ENCODE measurements around the gene CHMP4A. TPM values are rescaled to one million over a fixed set of nuclear protein-coding genes. Genes with fewer than 3 reads are reported as not detected.

Gene CHMP4A
- total RNA-seq, 1 experiment from 2014 or later: 32.7 TPM

DNA sequence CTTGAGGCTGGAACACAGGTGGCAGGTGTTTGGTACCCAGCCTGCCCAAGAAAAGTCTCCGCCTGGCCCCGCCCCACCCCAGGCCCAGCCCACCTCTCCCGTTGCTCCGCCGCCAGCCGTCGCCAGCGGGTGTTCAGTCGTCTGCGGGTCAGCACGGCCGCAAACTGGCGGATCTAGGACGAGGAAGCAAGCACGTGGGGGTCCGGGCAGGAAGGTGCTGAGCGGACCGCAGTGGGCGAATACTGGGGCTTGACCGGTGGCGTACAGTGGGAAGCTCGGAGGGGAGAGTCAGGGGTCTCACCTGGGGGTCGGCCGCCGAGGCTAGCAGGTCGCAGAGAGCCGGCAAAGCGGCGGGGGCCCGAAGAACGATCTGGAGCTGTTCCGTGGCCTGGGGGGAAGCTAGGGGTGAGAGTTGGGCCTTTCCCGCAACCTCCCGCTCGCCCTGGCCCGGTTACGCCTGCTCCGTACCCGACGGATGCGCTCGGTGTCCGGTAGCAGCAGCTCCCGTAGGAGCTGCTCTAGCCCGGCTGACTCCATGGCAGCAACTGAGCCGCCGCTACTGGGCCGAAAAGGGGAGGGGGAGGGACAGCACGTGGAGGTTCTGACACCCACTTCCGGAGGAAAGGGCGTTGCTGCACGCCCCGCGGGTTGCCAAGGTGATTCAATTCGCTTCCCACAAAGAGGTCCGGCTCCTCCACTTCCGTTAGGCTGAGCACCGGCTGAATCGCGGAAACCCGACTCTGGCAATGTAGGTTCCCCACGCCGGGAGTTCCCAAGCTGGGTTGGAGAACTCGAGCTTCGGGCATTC, 24.8 kb downstream of the CHMP4A start, which contains the start of gene IPO4 (continued):
- TF ChIP-seq, protein P1, sequence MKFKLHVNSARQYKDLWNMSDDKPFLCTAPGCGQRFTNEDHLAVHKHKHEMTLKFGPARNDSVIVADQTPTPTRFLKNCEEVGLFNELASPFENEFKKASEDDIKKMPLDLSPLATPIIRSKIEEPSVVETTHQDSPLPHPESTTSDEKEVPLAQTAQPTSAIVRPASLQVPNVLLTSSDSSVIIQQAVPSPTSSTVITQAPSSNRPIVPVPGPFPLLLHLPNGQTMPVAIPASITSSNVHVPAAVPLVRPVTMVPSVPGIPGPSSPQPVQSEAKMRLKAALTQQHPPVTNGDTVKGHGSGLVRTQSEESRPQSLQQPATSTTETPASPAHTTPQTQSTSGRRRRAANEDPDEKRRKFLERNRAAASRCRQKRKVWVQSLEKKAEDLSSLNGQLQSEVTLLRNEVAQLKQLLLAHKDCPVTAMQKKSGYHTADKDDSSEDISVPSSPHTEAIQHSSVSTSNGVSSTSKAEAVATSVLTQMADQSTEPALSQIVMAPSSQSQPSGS (CRISPR knock-in tag; IDR thresholded peaks at IDR 0.05; ENCODE audit: borderline replicate concordance, low read depth): no peak
- TF ChIP-seq ATF1 (CRISPR knock-in tag; IDR thresholded peaks at IDR 0.05) (0 out of 2 replicates have a peak, but pooled peaks have one; percentile 39), CBFB (CRISPR knock-in tag; IDR thresholded peaks at IDR 0.05; ENCODE audit: low read depth) (peak; percentile 82; the same call in 1 of the 2 replicates), ETV6 (CRISPR knock-in tag; IDR thresholded peaks at IDR 0.05) (peak; percentile 47; the same call in 1 of the 2 replicates), JAZF1 (CRISPR knock-in tag; IDR thresholded peaks at IDR 0.05) (no peak), NFATC4 (CRISPR knock-in tag; IDR thresholded peaks at IDR 0.05) (no peak), NR3C1 (CRISPR knock-in tag; conservative IDR thresholded peaks at IDR 0.05; ENCODE audit: low read depth) (peak; percentile 87; the same call in 1 of the 2 replicates), SP1 (CRISPR knock-in tag; conservative IDR thresholded peaks at IDR 0.05) (peak; percentile 88), GTF2I (CRISPR knock-in tag; conservative IDR thresholded peaks at IDR 0.05) (no peak), ZNF416 (CRISPR knock-in tag; IDR thresholded peaks at IDR 0.05) (no peak), ZNF671 (CRISPR knock-in tag; IDR thresholded peaks at IDR 0.05) (no peak), SMAD4 (CRISPR knock-in tag; IDR thresholded peaks at IDR 0.05) (no peak)
- TF ChIP-seq, protein P2, sequence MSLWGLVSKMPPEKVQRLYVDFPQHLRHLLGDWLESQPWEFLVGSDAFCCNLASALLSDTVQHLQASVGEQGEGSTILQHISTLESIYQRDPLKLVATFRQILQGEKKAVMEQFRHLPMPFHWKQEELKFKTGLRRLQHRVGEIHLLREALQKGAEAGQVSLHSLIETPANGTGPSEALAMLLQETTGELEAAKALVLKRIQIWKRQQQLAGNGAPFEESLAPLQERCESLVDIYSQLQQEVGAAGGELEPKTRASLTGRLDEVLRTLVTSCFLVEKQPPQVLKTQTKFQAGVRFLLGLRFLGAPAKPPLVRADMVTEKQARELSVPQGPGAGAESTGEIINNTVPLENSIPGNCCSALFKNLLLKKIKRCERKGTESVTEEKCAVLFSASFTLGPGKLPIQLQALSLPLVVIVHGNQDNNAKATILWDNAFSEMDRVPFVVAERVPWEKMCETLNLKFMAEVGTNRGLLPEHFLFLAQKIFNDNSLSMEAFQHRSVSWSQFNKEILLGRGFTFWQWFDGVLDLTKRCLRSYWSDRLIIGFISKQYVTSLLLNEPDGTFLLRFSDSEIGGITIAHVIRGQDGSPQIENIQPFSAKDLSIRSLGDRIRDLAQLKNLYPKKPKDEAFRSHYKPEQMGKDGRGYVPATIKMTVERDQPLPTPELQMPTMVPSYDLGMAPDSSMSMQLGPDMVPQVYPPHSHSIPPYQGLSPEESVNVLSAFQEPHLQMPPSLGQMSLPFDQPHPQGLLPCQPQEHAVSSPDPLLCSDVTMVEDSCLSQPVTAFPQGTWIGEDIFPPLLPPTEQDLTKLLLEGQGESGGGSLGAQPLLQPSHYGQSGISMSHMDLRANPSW (CRISPR knock-in tag; conservative IDR thresholded peaks at IDR 0.05; ENCODE audit: low read depth): 0 out of 2 replicates have a peak, but pooled peaks have one; percentile 75
- TF ChIP-seq, protein P3, sequence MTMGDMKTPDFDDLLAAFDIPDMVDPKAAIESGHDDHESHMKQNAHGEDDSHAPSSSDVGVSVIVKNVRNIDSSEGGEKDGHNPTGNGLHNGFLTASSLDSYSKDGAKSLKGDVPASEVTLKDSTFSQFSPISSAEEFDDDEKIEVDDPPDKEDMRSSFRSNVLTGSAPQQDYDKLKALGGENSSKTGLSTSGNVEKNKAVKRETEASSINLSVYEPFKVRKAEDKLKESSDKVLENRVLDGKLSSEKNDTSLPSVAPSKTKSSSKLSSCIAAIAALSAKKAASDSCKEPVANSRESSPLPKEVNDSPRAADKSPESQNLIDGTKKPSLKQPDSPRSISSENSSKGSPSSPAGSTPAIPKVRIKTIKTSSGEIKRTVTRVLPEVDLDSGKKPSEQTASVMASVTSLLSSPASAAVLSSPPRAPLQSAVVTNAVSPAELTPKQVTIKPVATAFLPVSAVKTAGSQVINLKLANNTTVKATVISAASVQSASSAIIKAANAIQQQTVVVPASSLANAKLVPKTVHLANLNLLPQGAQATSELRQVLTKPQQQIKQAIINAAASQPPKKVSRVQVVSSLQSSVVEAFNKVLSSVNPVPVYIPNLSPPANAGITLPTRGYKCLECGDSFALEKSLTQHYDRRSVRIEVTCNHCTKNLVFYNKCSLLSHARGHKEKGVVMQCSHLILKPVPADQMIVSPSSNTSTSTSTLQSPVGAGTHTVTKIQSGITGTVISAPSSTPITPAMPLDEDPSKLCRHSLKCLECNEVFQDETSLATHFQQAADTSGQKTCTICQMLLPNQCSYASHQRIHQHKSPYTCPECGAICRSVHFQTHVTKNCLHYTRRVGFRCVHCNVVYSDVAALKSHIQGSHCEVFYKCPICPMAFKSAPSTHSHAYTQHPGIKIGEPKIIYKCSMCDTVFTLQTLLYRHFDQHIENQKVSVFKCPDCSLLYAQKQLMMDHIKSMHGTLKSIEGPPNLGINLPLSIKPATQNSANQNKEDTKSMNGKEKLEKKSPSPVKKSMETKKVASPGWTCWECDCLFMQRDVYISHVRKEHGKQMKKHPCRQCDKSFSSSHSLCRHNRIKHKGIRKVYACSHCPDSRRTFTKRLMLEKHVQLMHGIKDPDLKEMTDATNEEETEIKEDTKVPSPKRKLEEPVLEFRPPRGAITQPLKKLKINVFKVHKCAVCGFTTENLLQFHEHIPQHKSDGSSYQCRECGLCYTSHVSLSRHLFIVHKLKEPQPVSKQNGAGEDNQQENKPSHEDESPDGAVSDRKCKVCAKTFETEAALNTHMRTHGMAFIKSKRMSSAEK (CRISPR knock-in tag; IDR thresholded peaks at IDR 0.05; ENCODE audit: borderline replicate concordance): no peak
- TF ChIP-seq, protein P4, sequence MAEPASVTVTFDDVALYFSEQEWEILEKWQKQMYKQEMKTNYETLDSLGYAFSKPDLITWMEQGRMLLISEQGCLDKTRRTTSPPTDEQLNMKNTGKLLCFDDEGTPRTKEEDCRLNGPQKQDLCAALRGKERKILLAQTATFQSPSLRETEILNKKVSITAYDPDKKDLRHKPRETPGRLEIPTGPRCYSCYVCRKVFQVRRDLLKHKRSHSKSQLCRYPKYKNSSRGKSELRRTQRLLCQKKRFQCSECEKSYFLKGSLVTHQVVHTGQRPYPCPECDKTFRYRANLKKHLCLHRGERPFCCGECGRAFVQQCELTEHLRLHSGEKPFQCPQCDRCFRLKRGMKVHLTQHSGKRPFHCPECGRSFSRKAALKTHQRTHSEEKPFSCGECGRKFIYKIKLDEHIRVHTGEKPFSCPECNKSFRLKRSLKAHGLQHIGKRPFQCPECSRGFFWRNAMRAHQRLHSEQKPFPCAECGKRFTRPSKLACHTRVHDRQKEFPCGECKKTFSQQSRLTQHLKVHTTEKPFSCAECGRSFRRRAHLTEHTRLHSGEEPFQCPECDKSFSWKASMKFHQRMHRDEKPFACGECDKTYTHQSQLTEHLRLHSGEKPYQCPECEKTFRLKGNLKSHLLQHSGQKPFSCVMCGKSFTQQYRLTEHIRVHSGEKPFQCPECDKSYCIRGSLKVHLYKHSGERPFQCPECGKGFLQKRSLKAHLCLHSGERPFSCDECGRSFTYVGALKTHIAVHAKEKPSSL (CRISPR knock-in tag; conservative IDR thresholded peaks at IDR 0.05): no peak
- TF ChIP-seq, protein P5, sequence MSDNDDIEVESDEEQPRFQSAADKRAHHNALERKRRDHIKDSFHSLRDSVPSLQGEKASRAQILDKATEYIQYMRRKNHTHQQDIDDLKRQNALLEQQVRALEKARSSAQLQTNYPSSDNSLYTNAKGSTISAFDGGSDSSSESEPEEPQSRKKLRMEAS (CRISPR knock-in tag; IDR thresholded peaks at IDR 0.05): peak; percentile 97
- TF ChIP-seq, protein P6, sequence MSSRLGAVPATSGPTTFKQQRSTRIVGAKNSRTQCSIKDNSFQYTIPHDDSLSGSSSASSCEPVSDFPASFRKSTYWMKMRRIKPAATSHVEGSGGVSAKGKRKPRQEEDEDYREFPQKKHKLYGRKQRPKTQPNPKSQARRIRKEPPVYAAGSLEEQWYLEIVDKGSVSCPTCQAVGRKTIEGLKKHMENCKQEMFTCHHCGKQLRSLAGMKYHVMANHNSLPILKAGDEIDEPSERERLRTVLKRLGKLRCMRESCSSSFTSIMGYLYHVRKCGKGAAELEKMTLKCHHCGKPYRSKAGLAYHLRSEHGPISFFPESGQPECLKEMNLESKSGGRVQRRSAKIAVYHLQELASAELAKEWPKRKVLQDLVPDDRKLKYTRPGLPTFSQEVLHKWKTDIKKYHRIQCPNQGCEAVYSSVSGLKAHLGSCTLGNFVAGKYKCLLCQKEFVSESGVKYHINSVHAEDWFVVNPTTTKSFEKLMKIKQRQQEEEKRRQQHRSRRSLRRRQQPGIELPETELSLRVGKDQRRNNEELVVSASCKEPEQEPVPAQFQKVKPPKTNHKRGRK (CRISPR knock-in tag; IDR thresholded peaks at IDR 0.05; ENCODE audit: borderline replicate concordance): no peak
- TF ChIP-seq, protein P7, sequence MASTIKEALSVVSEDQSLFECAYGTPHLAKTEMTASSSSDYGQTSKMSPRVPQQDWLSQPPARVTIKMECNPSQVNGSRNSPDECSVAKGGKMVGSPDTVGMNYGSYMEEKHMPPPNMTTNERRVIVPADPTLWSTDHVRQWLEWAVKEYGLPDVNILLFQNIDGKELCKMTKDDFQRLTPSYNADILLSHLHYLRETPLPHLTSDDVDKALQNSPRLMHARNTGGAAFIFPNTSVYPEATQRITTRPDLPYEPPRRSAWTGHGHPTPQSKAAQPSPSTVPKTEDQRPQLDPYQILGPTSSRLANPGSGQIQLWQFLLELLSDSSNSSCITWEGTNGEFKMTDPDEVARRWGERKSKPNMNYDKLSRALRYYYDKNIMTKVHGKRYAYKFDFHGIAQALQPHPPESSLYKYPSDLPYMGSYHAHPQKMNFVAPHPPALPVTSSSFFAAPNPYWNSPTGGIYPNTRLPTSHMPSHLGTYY (CRISPR knock-in tag; IDR thresholded peaks at IDR 0.05): no peak
- TF ChIP-seq, protein P8, sequence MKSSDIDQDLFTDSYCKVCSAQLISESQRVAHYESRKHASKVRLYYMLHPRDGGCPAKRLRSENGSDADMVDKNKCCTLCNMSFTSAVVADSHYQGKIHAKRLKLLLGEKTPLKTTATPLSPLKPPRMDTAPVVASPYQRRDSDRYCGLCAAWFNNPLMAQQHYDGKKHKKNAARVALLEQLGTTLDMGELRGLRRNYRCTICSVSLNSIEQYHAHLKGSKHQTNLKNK (CRISPR knock-in tag; IDR thresholded peaks at IDR 0.05): no peak
- TF ChIP-seq, protein P9, sequence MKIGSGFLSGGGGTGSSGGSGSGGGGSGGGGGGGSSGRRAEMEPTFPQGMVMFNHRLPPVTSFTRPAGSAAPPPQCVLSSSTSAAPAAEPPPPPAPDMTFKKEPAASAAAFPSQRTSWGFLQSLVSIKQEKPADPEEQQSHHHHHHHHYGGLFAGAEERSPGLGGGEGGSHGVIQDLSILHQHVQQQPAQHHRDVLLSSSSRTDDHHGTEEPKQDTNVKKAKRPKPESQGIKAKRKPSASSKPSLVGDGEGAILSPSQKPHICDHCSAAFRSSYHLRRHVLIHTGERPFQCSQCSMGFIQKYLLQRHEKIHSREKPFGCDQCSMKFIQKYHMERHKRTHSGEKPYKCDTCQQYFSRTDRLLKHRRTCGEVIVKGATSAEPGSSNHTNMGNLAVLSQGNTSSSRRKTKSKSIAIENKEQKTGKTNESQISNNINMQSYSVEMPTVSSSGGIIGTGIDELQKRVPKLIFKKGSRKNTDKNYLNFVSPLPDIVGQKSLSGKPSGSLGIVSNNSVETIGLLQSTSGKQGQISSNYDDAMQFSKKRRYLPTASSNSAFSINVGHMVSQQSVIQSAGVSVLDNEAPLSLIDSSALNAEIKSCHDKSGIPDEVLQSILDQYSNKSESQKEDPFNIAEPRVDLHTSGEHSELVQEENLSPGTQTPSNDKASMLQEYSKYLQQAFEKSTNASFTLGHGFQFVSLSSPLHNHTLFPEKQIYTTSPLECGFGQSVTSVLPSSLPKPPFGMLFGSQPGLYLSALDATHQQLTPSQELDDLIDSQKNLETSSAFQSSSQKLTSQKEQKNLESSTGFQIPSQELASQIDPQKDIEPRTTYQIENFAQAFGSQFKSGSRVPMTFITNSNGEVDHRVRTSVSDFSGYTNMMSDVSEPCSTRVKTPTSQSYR (CRISPR knock-in tag; IDR thresholded peaks at IDR 0.05): no peak
